GM18951 (cell line): ENCODE measurements around the gene DUSP7.

Source experiments
- POLR2A ChIP-seq: IDR thresholded peaks from 4 replicates; pipeline ENCODE4 v1.6.1; 2011; ENCODE audit warnings: mild to moderate bottlenecking; ENCODE audit not compliant: insufficient read length, insufficient read depth; ENCODE audit errors: extremely low read depth
- in situ Hi-C: fragments of 300-500 bp; cut with MboI; formaldehyde crosslinking; loops from one replicate; pipeline ENCODE4 v1.12.0; 2022; ENCODE audit warnings: low sequenced_read_pairs, mixed read lengths, inconsistent platforms; ENCODE audit not compliant: unreplicated experiment

The DUSP7 gene

DNA sequence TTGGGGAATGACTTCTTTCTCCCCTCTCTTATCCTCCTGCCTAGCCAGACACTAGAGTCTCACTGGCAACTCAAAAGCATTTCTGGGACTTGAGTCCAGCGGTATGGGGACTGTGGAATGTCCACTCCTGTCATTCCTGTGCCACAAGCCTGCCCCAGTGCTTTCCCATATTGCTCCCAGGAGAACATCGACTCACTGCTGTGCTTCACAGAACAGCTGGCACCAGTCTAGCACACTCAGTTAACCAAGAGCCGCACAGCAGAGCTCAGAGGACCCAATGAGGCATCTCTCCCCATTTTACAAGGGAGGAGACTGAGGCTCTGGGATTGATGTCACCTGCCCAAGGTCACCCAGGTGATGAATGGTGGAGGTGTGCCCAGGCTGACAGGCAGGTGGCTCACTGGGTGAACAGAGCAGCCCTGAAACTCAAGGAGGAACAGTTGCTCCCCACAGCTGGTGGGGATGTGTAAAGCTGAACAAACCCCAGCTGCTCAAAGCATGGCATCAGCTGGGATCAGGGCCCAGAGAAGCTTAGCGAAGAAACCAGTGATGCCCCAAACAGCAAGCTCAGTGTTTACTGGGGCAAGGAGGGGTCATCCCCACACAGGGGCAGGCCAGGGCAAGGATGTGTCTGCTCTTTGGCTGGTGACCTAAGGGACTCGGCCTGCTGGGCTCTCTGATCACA, 35.4 kb upstream of the DUSP7 start:
- no peak for TF ChIP-seq POLR2A
- in situ Hi-C loops = no loop called here

GRCh38 chr3:52090933-52091468, 34.6 kb upstream of the DUSP7 start:
- in situ Hi-C loops = no loop called here
- no peak for TF ChIP-seq POLR2A

DNA sequence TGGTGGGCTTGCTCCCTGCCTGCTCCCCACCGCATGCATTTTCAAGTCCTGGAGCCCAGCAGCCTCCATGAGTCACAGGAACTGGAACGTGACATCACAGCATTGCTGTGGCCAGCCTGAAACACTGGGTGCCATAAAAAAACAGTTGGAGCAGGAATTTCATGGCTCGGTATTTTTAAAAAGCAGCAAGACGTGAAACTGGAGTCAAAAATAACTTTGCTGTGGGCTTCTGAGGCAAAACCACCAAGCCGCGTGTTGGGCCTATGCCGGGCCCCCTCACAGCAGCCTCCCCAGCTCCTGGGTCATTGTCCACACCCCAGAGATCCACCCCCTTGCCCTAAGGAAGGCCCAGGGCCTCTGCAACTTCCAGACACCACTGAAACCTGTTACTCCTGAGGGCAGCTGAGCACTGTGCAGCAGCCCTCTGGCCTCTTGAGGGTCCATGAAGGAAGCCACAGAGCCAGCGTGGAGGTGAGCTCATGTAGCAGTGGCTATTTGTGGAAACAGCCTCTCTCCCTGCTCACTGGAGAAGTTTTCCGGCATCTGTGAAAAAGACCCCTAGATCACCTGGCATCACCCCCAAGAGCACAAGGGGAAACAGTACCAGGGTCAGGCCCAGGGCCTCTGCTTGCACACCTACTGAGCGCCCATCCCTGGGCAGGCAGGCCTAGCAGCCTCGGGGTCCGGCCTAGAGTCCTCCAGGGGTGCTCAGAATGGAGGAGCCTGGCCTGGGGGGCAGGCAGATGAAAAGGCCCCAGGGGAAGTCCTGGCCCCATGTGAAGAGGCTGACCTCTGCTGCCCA, 34.0 kb upstream of the DUSP7 start:
- in situ Hi-C loops = no loop called here
- no peak for TF ChIP-seq POLR2A

GRCh38 chr3:52089691-52090090, 33.3 kb upstream of the DUSP7 start:
- in situ Hi-C loops = no loop called here
- no peak for TF ChIP-seq POLR2A

GRCh38 chr3:52088445-52089367, 32.3 kb upstream of the DUSP7 start:
- in situ Hi-C loops = no loop called here

DNA sequence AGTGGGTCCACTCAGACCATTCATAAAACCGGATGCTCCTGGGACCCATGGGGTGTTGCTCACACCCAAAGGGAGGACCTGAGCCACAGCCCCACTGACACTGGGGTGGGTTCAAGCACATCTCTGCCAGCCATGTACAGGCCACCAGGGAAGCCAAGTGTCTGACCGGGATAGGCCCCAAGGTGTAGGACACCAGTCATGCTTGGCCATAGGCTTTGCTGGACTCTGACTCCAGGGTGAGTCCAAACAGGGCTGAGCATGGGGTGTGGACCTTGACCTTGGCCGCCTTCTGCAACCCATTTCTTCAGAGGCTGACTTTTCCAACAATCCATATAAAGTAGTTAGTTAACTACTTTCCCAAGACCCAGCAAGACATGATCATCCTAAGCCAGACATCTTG, 31.4 kb upstream of the DUSP7 start:
- in situ Hi-C loops = no loop called here
- no peak for TF ChIP-seq POLR2A

More at GRCh38 chr3:52088445-52089367, 32.3 kb upstream of the DUSP7 start:
- TF ChIP-seq POLR2A = no peak

GRCh38 chr3:52086976-52087663, 30.7 kb upstream of the DUSP7 start:
- no peak for TF ChIP-seq POLR2A
- in situ Hi-C loops = no loop called here

DNA sequence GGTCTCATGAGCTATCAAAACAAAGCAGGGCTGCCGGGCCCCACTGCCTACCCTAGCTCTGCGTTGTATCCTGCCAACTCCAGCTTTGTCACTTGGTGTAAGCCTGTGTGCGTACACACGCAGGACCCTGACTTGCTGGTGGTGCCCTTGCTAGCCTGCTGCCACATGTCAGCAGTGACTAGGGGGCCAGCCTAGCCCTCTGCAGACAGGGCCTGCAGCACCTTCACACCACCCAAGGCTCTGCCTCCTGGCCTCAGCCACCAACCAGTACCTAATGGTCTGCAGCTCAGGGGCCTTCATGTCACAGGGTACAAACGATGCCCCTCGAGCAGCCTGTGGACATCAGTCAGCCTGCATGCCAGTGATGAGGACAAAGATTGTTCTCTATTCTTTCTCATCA, 30.1 kb upstream of the DUSP7 start:
- in situ Hi-C loops = no loop called here
- no peak for TF ChIP-seq POLR2A

- TF ChIP-seq POLR2A = no peak
- in situ Hi-C loops = no loop called here
Observed at GRCh38 chr3:52085681-52086282, 29.4 kb upstream of the DUSP7 start.

GRCh38 chr3:52084954-52085680, 28.7 kb upstream of the DUSP7 start:
- in situ Hi-C loops = no loop called here
- TF ChIP-seq POLR2A = no peak

- in situ Hi-C loops = no loop called here
- no peak for TF ChIP-seq POLR2A
Observed at GRCh38 chr3:52084216-52084945, 28.0 kb upstream of the DUSP7 start.

- TF ChIP-seq POLR2A = no peak
- in situ Hi-C loops = no loop called here
Observed at GRCh38 chr3:52083556-52084087, 27.3 kb upstream of the DUSP7 start.
